RCC 7860 (cell line): ENCODE results near the gene CHRM3.

Source experiments
- DNase-seq: peaks from one replicate; pipeline ENCODE4 v3.0.0-alpha.2; 2015; ENCODE audit warnings: low spot score
- FAIRE-seq: peaks from 2 replicates; lab custom pipeline; 2012; peaks lifted over from hg19 to GRCh38; lab: Jason Lieb, UNC

Gene CHRM3

GRCh38 chr1:239394107-239394506 is 7.7 kb downstream of the CHRM3 start:
- no peak for FAIRE-seq
- DNase-seq: no peak

GRCh38 chr1:239413916-239414315 is 27.5 kb downstream of the CHRM3 start:
- no peak for FAIRE-seq
- DNase-seq: no peak

DNA sequence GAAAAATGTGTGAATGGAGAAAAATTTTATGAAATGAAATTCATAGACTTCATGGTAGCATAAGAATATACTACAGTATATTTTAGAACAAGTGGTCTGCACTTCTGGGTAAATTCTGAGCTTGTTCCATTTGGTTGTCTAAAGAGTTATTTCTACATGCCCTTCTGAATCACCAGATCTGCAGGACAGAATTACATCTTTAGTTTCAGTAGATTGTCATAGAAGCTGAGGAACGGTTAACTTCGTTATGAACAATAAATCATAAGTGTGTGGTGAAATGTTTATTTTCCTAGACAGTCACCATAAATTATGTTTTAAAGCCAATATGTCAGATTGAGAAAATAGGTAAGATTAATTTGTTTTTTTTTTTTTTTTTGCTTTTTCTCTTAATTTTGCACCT is 30.9 kb downstream of the CHRM3 start:
- FAIRE-seq (no peak), DNase-seq (no peak)

DNA sequence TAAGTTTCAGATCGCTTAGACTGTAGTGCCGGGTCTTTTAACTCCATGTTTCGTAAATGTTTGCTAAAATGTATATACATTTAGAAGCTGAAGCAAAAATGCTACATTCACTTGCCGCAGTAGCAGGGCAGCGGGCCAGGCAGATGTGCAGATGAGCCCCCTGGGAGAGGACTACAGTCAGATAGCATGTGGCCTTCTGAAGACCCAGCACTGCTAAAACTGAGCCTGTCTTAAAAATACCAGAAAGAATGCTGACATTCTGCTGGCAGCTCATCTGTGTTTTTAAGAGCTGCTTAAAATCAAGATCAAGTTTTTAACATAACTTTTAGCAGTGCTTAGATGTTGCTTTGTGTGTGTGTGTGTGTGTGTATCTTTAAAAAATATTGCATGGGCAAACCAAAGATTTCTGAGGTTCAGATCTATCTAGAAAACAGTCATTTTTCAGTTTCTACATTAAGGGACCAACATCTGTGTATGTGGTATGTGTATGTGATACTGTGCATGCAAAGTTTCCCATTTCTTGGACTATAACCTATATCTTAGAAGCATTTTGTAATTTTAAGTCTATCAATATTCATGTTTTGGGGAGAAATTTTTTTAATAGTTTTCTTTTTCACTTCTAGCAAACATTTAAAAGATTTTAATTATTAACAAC is 31.7 kb downstream of the CHRM3 start:
- no peak for DNase-seq

GRCh38 chr1:239418681-239419080 is 32.3 kb downstream of the CHRM3 start:
- FAIRE-seq (no peak), DNase-seq (no peak)

More for the DNA sequence above, 31.7 kb downstream of the CHRM3 start:
- FAIRE-seq: no peak

DNA sequence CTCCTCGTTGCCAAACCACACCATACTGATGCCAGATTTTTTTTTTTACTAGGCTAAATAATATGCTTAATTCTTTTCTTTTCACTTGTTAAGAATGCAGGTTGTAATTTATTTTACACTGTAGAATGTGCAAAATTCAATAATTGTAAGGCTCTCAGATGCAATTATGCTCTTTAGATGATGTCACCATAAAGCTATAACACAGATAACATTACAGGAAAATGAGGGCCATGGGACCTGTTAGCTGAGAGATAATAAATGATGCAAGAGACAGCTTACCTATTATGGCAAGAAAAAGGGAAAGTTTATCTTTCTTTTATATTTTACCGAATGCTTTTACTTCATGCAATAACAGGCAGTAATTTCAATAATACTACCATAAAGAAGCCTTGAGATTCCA is 35.4 kb downstream of the CHRM3 start:
- DNase-seq (no peak), FAIRE-seq (no peak)

GRCh38 chr1:239422818-239423217 is 36.5 kb downstream of the CHRM3 start:
- FAIRE-seq: no peak
- no peak for DNase-seq

- FAIRE-seq: no peak
- no peak for DNase-seq
Observed at GRCh38 chr1:239426821-239427475, 40.6 kb downstream of the CHRM3 start.

- DNase-seq: no peak
- FAIRE-seq: no peak
Observed at GRCh38 chr1:239427712-239428111, 41.3 kb downstream of the CHRM3 start.

- FAIRE-seq: no peak
- DNase-seq: no peak
Observed at GRCh38 chr1:239428120-239428710, 41.8 kb downstream of the CHRM3 start.

- FAIRE-seq (no peak), DNase-seq (no peak)
Observed at GRCh38 chr1:239429163-239429562, 42.8 kb downstream of the CHRM3 start.

DNA sequence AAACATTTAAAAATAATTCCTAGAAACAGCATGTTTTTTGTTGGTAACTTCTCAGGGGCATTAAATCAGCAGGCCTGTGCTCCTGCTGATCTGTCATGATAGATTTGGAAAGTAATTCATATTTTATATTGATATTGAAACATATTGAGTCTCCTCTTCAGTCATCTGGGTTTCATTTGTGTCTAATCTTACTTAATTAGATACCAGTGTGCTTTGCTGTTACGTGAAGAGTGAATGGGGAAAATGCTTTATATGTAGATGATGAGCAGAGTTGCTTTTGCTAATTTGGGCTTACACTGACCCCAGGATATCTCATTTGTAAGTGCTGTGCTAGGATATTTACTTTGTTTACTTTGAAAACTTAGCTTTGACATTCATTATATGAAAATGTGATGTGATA is 45.9 kb downstream of the CHRM3 start:
- DNase-seq (no peak), FAIRE-seq (no peak)

- no peak for FAIRE-seq
- DNase-seq: no peak
Observed at GRCh38 chr1:239434181-239434580, 47.8 kb downstream of the CHRM3 start.
